GM21576 (cell line): ENCODE measurements around the gene ABR.
"Not testable (repeated sequence)": the region's sequence is repeated elsewhere in the genome, so short reads cannot be mapped to it uniquely, and the experiment has no call there.

ENCODE experiments used
- ATAC-seq: cut with Tn5 transposase; IDR thresholded peaks from one replicate; pipeline ENCODE4 v1.9.1; 2021; ENCODE audit warnings: mild to moderate bottlenecking, moderate library complexity; ENCODE audit not compliant: unreplicated experiment

ABR gene

DNA sequence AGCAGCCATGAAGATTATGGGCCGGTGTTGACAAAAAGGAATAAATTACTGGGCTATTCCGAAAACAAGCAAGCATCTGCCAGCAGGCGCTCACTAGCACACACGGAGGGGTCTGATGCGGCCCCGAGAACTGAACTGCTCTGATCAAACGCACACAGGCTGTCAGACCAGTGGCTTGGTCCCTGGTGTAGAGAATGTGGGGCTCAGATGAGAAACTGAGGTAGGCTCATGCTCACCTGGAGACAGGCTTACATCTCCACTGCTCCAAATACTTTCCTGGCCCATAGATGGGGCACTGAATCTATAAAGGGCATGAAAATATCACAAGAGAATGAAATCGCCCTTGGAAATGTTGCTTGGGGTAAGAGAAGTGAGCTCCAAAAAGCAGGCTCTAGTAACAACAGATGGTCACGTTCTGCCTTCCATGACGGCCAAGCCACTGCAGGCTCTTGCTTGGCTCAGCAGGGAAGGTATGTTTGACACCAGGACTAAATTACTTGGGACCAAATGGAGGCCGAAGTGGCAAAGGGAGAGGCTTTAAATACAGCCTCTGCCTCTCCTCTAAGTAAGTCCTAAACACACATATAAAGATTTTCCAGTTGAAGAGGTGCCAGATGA lies 5.4 kb downstream of the ABR start:
- no peak for ATAC-seq

DNA sequence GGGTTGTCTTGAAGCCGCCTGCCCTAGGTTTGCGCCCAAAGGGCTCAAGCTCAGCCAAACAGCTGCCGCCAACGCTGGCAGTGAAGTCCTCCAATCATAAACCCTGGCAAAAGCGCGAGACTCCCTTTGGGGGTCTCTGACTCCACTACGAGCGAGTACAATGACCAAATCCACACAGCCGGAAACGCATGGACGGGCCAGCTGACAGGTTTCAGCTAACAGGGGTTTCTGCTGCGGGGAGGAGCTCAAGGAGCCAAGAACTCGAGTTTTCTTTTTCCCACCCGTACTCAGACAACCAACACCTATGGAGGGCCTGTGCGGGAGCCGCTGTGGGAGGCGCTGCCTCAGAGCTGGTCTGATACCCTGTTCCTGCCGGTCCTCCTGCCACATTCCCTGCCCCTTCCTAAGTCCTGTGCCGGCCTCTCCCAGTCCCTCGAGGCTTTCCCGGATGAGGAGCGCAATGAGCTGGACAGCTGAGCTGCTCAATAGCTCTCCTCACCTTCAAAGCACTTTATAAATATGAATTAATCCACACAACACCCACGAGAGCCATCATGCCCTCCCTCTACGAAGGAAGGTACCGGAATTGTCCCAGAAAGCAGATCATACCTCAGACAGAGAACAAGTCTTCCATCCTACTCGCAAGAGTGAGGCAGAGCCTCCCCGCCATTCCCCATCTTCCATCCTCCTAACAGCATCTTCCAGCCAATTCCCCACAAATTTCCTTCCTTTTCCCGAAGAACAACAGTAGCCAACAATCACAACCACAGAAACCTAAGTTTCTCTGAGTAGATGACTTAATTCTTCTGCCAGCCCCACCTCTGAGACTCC lies 6.1 kb downstream of the ABR start:
- ATAC-seq: no peak

DNA sequence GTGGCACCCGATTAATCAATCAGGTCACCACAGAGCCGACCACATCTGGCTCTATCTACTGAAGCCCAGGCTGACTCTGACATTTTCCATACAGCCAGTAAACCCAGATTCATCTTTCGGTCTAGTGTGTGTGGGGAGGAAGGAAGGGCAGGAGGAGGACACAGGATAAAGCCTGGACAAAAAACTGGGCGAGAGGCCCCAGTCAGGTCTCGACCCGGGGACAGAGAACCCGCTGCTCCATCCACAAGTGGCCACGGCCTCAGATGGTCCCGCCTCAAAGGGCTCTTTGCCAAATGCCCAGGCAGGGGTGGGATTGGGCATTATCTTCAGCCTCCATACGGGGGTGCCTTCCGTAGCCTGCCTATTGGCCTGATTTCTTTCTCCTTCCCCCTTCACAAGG lies 7.8 kb downstream of the ABR start:
- ATAC-seq: no peak

DNA sequence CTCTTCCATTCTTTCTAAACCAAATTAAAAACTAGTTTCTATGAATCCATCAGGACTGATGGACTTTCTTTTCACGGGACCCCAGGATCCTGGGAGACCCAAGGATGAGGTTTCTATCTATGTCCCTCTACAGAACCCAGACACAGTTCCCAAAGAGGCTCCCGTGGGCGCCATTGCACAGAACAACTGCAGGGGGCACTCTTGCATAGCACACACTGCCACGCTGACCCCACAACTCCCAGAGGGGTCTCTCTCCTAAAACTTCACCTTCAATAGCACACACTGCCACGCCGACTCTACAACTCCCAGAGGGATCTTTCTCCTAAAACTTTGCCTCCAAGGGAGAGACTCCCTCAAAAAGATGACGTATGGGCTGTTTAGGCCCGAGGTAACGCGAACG lies 9.0 kb downstream of the ABR start:
- no peak for ATAC-seq

DNA sequence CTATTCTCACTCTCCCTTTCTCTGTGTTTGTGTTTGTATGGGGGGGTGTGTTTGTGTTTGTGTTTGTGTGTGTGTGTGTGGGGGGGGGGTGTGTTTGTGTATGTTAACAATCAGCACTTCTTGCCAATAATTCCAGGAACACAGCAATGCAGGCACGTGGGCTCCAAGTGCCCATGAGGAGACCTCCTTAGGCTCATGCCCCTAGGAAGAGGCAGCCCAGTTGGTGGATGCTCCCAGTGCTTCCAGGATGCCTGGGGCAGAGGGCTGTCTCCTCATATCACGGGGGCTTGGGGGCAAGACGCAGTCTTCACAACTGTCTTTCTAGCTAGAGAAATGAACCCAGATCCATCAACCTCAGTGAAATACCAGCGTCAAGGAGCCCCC lies 9.9 kb downstream of the ABR start:
- no peak for ATAC-seq

DNA sequence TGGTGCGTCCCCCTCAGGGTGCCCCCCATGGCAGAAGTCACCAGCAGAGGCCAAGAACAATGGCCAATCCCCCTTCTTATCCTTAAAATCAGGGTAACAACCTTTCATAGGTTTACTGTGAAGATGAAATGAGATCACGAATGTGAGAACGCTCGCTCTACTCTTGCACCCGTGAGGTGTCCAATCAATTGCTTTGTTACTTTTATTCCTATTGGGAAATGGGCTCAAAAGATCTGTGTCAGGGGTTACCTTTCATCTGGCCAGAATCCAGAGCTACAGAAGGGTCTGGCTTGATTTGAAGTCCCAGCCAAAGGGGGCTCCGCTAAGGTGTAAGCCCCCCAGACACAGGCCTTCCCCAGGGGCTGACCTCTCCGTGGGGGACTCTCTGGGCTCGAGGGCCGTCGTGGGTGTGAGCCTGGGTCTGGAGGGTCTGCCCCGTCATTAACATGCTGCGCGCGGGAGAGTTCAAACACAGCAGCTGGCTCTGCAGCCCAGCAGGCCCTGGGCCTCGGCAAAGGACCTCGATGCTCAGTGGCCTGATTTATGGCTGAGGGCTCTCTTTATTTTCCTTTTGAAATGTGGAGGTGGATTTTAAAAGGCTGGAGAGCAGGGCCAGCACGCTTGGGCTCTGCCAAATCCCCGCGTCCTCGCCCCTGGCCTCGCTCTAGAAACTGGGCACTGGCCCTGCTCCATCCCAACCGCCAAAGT lies 10.4 kb downstream of the ABR start:
- ATAC-seq: no peak

DNA sequence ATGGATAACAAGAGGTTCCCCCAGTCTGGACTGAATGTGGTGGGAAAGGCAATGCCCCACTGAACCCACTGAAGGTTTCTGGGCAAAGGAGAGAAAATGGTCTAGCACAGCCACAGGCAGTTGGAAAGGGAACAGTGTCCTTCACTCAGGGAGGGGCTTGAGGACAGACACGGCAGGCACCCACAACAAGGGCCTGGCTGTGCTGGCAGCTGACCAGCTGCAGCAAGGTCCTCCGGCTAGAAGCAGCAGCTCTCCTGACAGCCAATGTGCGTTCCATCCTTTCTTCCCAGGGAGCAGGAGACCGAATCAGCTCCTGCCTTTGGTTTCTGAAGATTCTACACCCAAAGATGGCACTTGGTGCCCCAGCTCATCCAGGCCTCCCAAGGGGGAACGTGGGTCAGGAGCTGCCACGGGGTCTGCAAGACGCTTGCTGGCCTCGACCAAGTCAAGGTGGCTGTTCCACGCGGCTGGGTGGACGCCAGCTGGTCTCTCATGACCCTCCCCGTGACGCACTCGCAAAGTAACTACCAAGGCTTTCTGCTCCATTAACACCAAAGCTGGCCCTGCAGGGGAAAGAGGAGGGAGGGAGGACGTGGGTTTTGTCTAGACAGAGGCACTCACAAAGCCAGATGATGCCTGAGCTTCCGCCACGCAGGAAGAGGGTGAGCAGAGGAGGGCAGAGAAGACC lies 11.1 kb downstream of the ABR start:
- ATAC-seq: no peak

DNA sequence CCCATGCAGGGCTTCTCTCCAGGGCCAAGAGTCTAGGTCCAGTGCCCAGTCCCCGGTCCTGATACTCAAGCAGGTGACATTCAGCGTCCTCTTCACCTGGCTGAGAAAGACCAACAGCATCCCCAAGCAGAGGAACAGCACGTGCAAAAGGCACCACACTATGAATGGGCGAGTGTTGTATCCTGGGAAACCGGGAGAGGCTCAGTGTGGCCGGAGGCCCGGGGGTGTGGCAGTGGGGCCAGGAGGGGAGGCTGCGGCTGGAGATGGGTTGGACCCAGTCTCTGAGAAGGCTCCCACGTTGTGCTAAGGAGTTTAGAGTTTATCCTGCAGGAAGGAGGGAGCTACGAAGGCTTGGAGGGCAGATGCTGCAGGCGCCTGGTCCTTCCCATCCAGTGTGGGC lies 13.5 kb downstream of the ABR start:
- no peak for ATAC-seq

DNA sequence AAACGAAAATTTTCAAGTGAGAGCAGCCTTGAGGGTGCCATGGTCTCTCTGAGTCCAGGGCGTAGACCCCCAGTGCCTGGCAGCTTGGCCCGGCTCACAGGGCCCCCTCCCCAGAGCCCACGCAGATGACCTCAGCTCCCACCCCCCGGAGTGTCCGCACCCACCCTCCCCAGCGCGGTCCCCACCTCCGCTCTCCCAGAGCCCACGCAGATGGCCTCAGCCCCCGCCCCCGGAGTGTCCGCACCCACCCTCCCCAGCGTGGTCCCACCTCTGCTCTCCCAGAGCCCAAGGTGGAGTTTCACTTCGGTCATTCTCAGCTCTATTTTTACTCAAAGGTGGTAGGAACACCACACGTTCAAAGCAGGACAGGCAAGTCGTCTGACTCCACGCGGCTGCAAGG lies 13.9 kb downstream of the ABR start:
- no peak for ATAC-seq

DNA sequence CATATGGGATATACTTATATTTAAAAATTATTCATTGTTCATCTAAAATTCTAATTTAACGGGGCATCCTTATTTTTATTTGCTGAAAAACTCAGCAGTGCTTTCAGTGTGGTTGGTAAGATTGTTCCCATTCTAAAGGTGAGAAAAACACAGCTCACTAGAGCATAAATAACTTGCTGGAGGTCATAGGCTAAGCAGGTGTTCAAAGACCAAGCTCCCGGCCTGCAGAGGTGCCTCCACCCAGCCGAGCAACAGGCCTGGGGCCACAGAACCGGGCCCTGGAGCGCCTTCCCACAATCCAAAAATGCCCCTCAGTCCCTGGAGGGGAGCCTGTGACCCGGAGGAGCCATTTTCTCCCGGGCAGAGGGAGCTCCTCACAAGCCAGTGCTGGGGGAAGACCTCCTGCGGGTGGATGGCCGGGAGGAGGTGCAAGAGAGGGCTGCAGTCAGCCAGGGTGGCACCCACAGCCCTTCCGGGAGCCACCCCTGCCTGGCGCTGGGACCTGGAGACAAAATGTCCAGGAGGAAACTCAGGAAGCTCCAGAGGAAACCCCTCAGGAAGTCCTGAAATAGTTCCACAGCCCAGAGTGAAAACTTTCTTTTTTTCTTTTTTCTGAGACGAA lies 14.7 kb downstream of the ABR start:
- ATAC-seq: no peak

DNA sequence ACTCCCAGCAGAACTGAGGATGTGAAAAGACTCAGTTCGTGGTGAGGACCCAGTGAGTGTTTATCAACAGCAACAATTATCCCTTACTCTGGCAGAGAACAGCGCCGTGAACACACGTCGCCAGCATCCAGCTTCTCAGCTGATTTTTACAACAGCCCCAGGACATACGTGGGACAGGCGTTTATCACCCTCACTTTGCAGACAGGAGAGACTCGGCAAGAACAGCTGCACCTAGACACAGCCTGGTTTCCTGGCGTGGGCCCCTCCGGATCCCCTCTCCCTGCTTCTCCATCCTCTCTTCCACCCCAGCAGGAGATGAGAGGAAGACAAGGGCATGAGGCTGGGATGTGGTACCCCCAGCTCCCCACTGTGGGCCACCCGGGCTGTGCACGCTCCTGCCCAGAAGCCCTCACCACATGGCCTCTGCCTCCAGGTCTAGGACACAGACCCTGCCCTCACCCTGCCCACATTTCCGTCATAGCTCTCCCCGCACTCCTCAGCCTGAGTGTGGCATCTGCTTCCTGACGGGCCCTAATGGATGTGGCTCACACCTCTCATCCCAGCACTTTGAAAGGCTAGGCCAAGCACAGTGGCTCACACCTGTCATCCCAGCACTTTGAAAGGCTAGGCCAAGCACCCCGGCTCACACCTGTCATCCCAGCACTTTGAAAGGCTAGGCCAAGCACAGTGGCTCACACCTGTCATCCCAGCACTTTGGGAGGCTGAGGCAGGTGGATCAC lies 17.5 kb downstream of the ABR start:
- no peak for ATAC-seq

DNA sequence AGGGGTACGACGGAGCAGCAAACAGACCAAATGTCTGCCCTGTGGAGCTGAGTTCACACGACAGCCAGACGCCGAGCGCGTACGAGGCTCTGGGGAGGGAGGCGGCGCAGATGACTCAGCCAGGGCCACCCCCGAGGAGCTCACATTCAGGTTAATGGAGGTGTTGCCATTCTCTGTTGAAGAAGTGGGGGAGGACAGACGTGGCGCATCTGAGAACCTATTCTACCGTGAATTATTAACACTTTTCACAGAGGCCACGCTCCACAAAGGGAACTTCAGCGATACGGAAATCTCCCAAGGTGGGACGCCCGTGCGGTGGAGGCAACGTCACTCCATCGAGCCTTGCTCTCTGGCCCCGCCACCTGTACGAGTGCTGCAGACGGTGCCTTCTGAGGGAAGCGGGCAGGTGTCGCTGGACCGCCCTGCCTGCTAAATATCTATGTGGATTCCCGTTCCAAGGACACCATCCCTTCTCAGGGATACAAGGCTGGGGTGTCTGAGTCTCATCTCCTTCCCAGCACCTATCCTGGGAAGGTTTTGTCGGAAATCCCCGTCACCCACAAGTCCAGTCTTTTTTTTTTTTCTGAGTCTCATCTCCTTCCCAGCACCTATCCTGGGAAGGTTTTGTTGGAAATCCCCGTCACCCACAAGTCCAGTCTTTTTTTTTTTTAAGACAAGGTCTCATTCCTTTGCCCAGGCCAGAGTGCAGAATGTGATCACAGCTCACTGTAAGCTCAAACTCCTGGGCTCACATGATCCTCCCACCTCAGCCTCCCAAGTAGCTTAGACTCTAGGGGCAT lies 19.0 kb downstream of the ABR start:
- ATAC-seq: no peak

DNA sequence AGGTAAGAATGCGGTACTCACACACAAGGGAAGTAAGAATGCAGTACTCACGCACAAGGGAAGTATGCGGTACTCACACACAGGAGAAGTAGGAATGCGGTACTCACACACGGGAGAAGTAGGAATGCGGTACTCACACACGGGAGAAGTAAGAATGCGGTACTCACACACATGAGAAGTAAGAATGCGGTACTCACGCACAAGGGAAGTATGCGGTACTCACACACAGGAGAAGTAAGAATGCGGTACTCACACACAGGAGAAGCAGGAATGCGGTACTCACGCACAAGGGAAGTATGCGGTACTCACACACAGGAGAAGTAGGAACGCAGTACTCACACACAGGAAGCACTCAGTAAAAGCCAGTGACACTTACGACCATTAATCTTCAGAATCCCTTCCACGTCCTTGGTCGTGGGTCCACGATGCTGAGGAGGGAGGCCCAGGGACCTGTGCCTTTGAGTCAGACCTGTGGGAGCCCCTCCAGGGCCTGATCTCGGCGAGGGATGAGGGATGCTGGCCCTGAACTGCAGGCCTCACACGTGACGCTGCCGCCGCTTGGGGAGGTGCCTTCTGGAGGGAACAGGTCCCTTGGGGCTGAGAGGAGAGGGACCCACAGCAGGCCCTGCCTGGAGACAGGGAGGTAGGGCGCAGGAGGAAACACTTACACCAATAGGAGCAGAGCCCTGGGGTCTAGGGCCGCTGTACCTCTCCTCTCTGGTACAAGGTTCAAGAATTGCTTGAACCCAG lies 20.2 kb downstream of the ABR start:
- no peak for ATAC-seq

DNA sequence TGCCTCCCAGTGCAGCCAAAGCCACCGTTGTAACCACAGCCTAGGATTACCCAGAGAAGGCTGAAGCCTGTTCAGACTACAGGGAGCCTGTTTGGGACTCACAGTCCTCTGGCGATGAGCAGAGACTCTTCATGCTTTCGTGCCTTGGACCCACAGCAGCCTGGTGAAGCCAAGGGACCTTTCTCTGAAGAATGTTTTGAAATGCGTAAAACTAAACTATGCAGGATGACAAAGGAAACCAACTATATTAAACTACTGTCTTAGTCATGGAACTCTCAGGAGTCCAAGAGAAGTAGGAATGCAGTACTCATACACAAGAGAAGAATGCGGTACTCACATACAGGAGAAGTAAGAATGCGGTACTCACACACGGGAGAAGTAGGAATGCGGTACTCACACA lies 20.9 kb downstream of the ABR start:
- ATAC-seq: no peak

DNA sequence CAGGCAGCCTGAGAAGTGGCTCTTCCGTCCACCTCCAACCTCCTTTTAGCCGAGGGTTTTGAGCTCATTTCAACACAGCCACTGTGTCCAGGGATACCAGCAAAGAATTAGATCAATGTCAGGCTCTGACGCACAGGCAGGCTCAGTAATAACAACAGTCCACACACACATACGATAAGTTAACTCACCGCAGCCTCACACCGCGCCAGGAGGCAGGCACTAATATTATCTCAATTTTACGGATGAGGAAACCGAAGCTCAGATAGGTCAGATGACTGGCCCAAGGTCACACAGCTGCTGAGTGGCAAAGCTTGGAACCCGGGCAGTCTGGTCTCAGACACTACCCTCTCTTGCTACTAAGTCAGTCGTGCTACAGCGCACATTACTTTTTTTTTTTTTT lies 22.9 kb downstream of the ABR start:
- ATAC-seq: no peak

DNA sequence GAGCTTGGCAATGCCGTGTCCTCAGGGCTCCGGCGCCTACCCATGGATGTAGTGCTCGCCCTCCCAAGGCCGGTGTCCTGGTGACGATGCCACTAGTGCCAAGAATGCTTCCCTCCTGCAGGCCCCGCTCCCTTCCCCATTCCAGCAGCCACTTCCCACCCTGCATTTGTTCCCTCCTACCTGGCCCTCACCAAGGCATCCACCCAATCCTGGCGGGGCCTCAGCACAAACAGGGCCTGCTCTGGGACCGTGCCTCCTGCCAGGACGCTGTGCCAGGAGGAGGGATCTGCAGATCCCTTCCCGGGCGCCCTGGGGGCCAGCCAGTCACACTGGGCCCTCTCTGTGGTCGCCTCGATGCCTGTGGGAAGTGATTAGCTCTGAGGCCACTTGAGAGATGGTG lies 25.1 kb downstream of the ABR start:
- ATAC-seq: no peak

DNA sequence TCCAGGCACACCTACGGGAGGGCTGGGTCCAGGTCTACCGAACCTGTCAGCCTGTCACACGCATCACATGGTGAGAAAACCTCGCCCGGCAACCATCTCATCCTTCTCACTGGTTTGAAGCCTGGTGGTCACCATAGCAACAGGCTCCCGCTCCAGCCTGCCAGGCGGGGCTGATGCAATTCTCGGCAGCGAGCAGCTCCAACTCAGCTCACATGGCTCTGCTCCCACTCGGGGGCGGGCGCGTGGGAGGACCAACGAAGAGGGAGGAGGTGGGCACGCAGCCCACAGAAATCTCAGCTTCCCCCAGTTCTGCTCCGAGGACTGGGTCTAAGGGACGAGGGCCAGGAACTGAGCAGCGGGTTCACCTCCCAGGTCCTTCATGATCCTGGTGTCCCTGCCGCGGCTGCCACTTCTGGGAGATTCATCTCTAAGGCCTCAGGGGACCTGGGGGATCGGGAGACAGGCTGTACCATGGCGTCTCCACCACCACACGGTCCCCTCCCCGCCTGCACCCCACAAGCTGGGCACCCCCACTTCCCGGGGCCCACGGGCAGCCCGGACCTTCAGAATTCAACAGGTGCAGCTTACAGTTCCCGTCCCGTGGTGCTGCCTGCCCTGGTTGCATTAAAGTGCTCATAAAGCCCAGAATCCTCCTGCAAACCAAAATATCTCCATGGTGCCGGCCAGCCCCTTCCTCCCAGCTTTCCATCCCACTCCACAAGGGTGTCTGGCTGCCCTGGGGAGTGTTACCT lies 25.8 kb downstream of the ABR start:
- ATAC-seq: no peak

DNA sequence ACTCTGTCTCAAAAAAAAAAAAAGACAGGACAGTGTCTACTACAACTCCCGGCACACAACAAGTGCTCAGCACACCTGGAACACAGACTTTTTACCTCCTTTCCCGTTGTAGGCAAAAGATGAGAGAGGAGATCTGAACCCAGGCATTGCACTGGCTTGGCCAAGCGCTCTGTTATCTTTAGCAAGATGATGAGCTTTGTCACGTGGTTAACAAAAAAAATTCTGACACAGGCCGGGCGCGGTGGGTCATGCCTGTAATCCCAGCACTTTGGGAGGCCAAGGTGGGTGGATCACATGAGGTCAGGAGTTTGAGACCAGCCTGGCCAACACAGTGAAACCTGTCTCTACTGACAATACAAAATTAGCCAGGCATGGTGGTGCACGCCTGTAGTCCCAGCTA lies 27.2 kb downstream of the ABR start:
- ATAC-seq: not testable (repeated sequence)
